K562 (cell line): ENCODE measurements around the gene CROCC2. TPM values are rescaled to one million over a fixed set of nuclear protein-coding genes. Genes with fewer than 3 reads are reported as not detected.

Experiments
- ATAC-seq: fragments of 200-7000 bp; cut with Tn5 transposase; 3 replicates; pipeline ENCODE4 v1.9.1; 2020; ENCODE audit warnings: moderate library complexity
- BruUV-seq: library from RNA; stranded (reverse); fragments of 400-500 nt; replicated peaks from 2 replicates; lab custom pipeline; 2021; lab: Mats Ljungman, UMichigan
- CTCF ChIA-PET: fragments of 300-600 bp; formaldehyde crosslinking; extraction: SDS; loops from one replicate; lab custom pipeline; 2021; ENCODE audit warnings: low intra/inter-chr PET ratio; lab: Yijun Ruan, JAX
- POLR2A ChIA-PET: fragments of 300-600, 350-650 bp; sonication (Branson Sonifier 250); formaldehyde crosslinking; extraction: SDS; loops from one replicate; lab custom pipeline; 2021; ENCODE audit warnings: antibody characterized with exemption, inconsistent platforms; lab: Yijun Ruan, JAX
- DNase-seq, 4 experiments: peaks; one replicate each; pipeline versions ENCODE4 v3.0.0 to v3.0.0-alpha.2; 2011 to 2018; ENCODE audit warnings: low spot score in 3 of 4, mixed read lengths in 3 of 4; ENCODE audit errors: extremely low read depth in 1 of 4
- FAIRE-seq: peaks from 2 replicates; lab custom pipeline; 2011; peaks lifted over from hg19 to GRCh38; lab: Jason Lieb, UNC
- H2AFZ ChIP-seq: 2 replicates; pipeline ENCODE4 v1.6.0; 2011; ENCODE audit warnings: low read depth, low read length, control low read depth, inconsistent platforms
- H3K27ac ChIP-seq: fragments of 200-600 bp; 3 replicates; pipeline ENCODE4 v1.8.0; 2011; ENCODE audit warnings: low read depth, mild to moderate bottlenecking, control low read depth, inconsistent platforms, low read length, moderate library complexity, mixed read lengths; ENCODE audit errors: extremely low read depth
- H3K27me3 ChIP-seq, 2 experiments: fragments of 300-600 bp in 1 of 2; 2 replicates in 1 of 2; 3 replicates in 1 of 2; pipeline versions ENCODE4 v1.6.0 to v1.8.0; 2011; ENCODE audit warnings: inconsistent platforms in 2 of 2, low read length in 2 of 2, mild to moderate bottlenecking in 1 of 2, mixed read lengths in 1 of 2, moderate library complexity in 1 of 2; ENCODE audit not compliant: control insufficient read depth in 2 of 2, insufficient read depth in 2 of 2
- H3K36me3 ChIP-seq: fragments of 300-600 bp; 3 replicates; pipeline ENCODE4 v1.8.0; 2011; ENCODE audit warnings: mild to moderate bottlenecking, low read length, inconsistent platforms; ENCODE audit not compliant: control insufficient read depth, insufficient read depth
- H3K4me1 ChIP-seq, 2 experiments: fragments of 200-600 bp in 1 of 2; replicated peaks in 1 of 2; 2 replicates in 1 of 2; 3 replicates in 1 of 2; pipeline versions ENCODE4 v1.5.1 to v1.8.0; 2011; ENCODE audit warnings: inconsistent platforms in 2 of 2, low read length in 2 of 2, mild to moderate bottlenecking in 1 of 2, mixed read lengths in 1 of 2, moderate library complexity in 1 of 2; ENCODE audit not compliant: control insufficient read depth in 2 of 2, insufficient read depth in 2 of 2
- H3K4me2 ChIP-seq: 2 replicates; pipeline ENCODE4 v1.6.1; 2011; ENCODE audit warnings: low read length, control low read depth, inconsistent platforms, mixed read lengths; ENCODE audit not compliant: insufficient read depth
- H3K4me3 ChIP-seq: fragments of 200-600 bp; sonication (generic), shearing (Covaris generic); 2 replicates; pipeline ENCODE4 v1.5.1; 2016; ENCODE audit warnings: control low read depth, inconsistent platforms
- H3K79me2 ChIP-seq: fragments of 200-600 bp; 3 replicates; pipeline ENCODE4 v1.8.0; 2011; ENCODE audit warnings: low read length, inconsistent platforms; ENCODE audit not compliant: control insufficient read depth, insufficient read depth
- H3K9ac ChIP-seq, 2 experiments: 2 replicates each; pipeline versions ENCODE4 v1.6.0 to v1.6.1; 2011; ENCODE audit warnings: low read depth in 2 of 2, low read length in 2 of 2, control low read depth in 1 of 2, inconsistent platforms in 1 of 2, mild to moderate bottlenecking in 1 of 2, mixed read lengths in 1 of 2; ENCODE audit not compliant: insufficient read depth in 1 of 2
- H3K9me1 ChIP-seq: one replicate; pipeline ENCODE4 v1.6.0; 2011; ENCODE audit warnings: inconsistent platforms, mild to moderate bottlenecking, low read length, moderate library complexity; ENCODE audit not compliant: control insufficient read depth, insufficient read depth
- H3K9me3 ChIP-seq: replicated peaks from 2 replicates; pipeline ENCODE4 v1.5.1; 2011; ENCODE audit warnings: low read depth, low read length, inconsistent platforms; ENCODE audit not compliant: control insufficient read depth, insufficient read depth
- H4K20me1 ChIP-seq: replicated peaks from 2 replicates; pipeline ENCODE4 v1.6.1; 2011; ENCODE audit warnings: low read length, inconsistent platforms, mixed read lengths; ENCODE audit not compliant: control insufficient read depth, insufficient read depth
- HEY1 ChIP-seq: fragments of 250-450 bp; sonication (Bioruptor Pico); IDR thresholded peaks from 2 replicates; pipeline ENCODE4 v1.5.0; 2020; ENCODE audit warnings: mild to moderate bottlenecking, moderate library complexity, borderline replicate concordance
- IRF2 ChIP-seq: sonication (generic); formaldehyde crosslinking; IDR thresholded peaks from 2 replicates; pipeline ENCODE4 v1.8.1; 2022; ENCODE audit warnings: mild to moderate bottlenecking, missing genetic modification reagents
- TARDBP ChIP-seq: fragments of 450-650 bp; IDR thresholded peaks from 2 replicates; pipeline ENCODE4 v1.6.1; 2016
- ZNF140 ChIP-seq: fragments of 250-450 bp; sonication (Bioruptor Pico); IDR thresholded peaks from 2 replicates; pipeline ENCODE4 v1.8.0; 2021; ENCODE audit warnings: moderate library complexity, mild to moderate bottlenecking, inconsistent platforms
- ZNF77 ChIP-seq: fragments of 250-450 bp; sonication (Bioruptor Pico); IDR thresholded peaks from 2 replicates; pipeline ENCODE4 v1.5.0; 2020
- WGBS: fragments of 100-300 bp; shearing (Covaris generic); methylation state at CpG from one replicate; pipeline ENCODE4 v1.1.6; 2016; ENCODE audit warnings: low coverage, mixed read lengths; ENCODE audit not compliant: insufficient coverage; ENCODE audit errors: missing lambda C conversion rate; 5-methylcytosine and 5-hydroxymethylcytosine counted together
- in situ Hi-C: fragments of 300-500 bp; cut with MboI; formaldehyde crosslinking; loops from 4 replicates; pipeline ENCODE4 v1.15.0; 2018; ENCODE audit warnings: inconsistent platforms, mixed read lengths
- intact Hi-C: fragments of 100-400 bp; cut with micrococcal nuclease; formaldehyde crosslinking; loops from 2 replicates; pipeline ENCODE4 v1.14.2; 2022
- polyA plus RNA-seq, 8 experiments: library from polyadenylated mRNA; depleted of rRNA in 4 of 8; stranded (reverse) in 5 of 8; unstranded in 3 of 8; fragments of >200 nt; fragmentation: Nextera tagmentation in 2 of 8; fragmentation: Illumina TruSeq in 1 of 8; extraction: Ambion mirVana in 2 of 8; extraction: Trizol in 1 of 8; gene quantifications; 2 replicates each; pipeline versions ENCODE4 v1.2.1 to v1.2.3, GENCODE V29; 2011 to 2014; ENCODE audit warnings: inconsistent platforms in 1 of 8, missing spikeins in 1 of 8
- total RNA-seq, 7 experiments: library from RNA; depleted of rRNA in 6 of 7; stranded (reverse); fragments of >200 nt in 6 of 7; fragmentation: Illumina TruSeq in 2 of 7; extraction: Trizol in 2 of 7; gene quantifications; 2 replicates each; pipeline versions ENCODE4 v1.2.1 to v1.2.3, GENCODE V29; 2011 to 2021; ENCODE audit warnings: low replicate concordance in 1 of 7

CROCC2 gene
- total and polyA plus RNA-seq, 9 of the 15 experiments (the other 6 are each of a cell fraction or from before 2014, with no cell fraction given), result not detected

DNA sequence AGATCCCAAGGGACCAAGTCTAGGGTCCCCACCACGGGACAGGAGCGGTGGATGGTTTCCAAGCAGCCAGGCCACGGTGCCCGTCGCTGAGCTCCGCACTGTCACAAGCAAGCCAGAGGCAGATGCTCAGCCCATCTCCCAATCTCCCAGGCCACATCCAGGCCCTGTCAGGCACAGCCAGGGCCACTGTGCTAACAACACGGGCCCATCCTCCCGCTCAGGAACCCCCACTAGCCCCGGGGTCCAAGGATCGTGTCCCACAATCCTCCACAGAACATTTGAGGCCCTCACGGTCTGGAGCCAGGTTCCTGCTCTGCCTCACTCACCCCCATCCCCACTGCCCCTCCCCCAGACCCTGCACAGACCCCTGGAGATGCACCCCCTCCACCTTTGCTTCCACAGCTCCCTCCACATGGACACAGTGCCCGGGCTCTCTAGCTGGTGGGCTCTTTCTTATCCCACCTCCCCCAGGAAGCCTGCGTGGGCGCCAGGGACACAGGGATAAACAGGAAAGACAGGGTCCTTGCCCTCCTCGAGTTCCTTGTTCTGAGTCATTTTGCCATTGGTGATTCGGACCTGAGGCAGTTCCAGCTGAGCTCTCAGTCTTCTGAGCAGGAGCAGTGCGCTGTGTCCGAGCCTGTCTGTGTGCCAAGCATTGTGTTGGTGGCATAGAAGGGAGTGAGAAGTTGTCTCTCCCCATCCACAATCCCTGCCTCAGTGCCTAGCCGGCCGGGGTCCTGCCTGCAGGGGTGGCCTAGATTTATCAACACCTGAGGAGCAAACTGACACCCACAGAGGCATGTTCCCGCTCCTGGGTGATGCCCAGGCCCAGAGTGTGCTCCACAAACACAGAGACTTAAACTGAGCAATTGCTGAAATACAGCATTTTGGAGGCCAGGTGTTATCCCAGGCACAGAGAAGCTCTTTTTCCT, 7.0 kb downstream of the CROCC2 start:
- Histone ChIP-seq H3K4me1 (peaks cover 0 to 22% of the 10 kb centered on the region in 2 experiments; a peak in 2 of 5 replicates), H2AFZ (no peak overlapping the region), H3K9me1 (no peaks in the 10 kb centered on the region), H3K27ac (no peak overlapping the region), H3K4me3 (no peak overlapping the region), H3K36me3 (no peaks in the 10 kb centered on the region), H3K4me2 (no peak overlapping the region), H4K20me1 (no peaks in the 10 kb centered on the region; the same call in 1 of the 2 replicates), H3K79me2 (no peaks in the 10 kb centered on the region), H3K9ac (no peak overlapping the region; a peak in 1 of 4 replicates), H3K9me3 (no peaks in the 10 kb centered on the region), H3K27me3 (peaks cover 0 to 34% of the 10 kb centered on the region in 2 experiments; a peak in 2 of 5 replicates)
- FAIRE-seq (no peak), DNase-seq (no peak), ATAC-seq (no peak)
- POLR2A ChIA-PET, result interaction anchor here (0.6 kb wide), 2 partner anchors 9 to 305 kb away, joined by 3 to 4 read pairs; no protein-coding TSS in a partner anchor
- WGBS, result 3% methylated on average over 10 of the region's 21 CpGs
- CTCF ChIA-PET, result no interaction called here
- no TSS peak for BruUV-seq
- intact Hi-C loops (loop anchor here (10.0 kb wide), 1 partner anchor 162 kb away; no protein-coding TSS in a partner anchor), in situ Hi-C loops (no loop called here)
- TF ChIP-seq ZNF77 (no peak), HEY1 (CRISPR knock-in tag) (no peak), TARDBP (no peak), ZNF140 (CRISPR knock-in tag) (no peak), IRF2 (no peak)
